KBM-7 (cell line): ENCODE measurements around the gene TLR2.

Source experiments
- DNase-seq: peaks from one replicate; pipeline ENCODE4 v3.0.0-alpha.2; 2015
- in situ Hi-C: fragments of 300-500 bp; cut with MboI; formaldehyde crosslinking; loops from 2 replicates; pipeline ENCODE4 v1.14.3; 2020; ENCODE audit warnings: low sequenced_read_pairs, low pct_unique_long_range_greater_than_20kb, mixed read lengths

The TLR2 gene

GRCh38 chr4:153684182-153684970 is at the start of gene TLR2:
Gene TLR2 (plus strand): TSS chr4:153684280. CDS start chr4:153702908, 18,628 bp downstream.
- in situ Hi-C loops: no loop called here
- peak; percentile 79 for DNase-seq

- peak; percentile 45 for DNase-seq
- in situ Hi-C loops: no loop called here
These were observed 49.2 kb upstream of the TLR2 start for GRCh38 chr4:153634738-153635353.

- in situ Hi-C loops: no loop called here
- DNase-seq: no peak
These were observed 48.2 kb upstream of the TLR2 start for GRCh38 chr4:153635846-153636245.

GRCh38 chr4:153637201-153637600 is 46.9 kb upstream of the TLR2 start:
- in situ Hi-C loops: no loop called here
- DNase-seq: no peak

- in situ Hi-C loops: no loop called here
- DNase-seq: no peak
These were observed 46.1 kb upstream of the TLR2 start for GRCh38 chr4:153638011-153638410.

- DNase-seq: no peak
- in situ Hi-C loops: no loop called here
These were observed 45.1 kb upstream of the TLR2 start for GRCh38 chr4:153638999-153639398.

- DNase-seq: no peak
- in situ Hi-C loops: no loop called here
These were observed 44.0 kb upstream of the TLR2 start for GRCh38 chr4:153639833-153640802.

- in situ Hi-C loops: no loop called here
- no peak for DNase-seq
These were observed 42.5 kb upstream of the TLR2 start for GRCh38 chr4:153641532-153641931.

- in situ Hi-C loops: no loop called here
These were observed 40.4 kb upstream of the TLR2 start for GRCh38 chr4:153643406-153644383.

GRCh38 chr4:153645183-153645582 is 38.9 kb upstream of the TLR2 start:
- in situ Hi-C loops: no loop called here
- peak; percentile 60 for DNase-seq

More at GRCh38 chr4:153643406-153644383, 40.4 kb upstream of the TLR2 start:
- DNase-seq: peak; percentile 70

- no peak for DNase-seq
- in situ Hi-C loops: no loop called here
These were observed 37.8 kb upstream of the TLR2 start for GRCh38 chr4:153646261-153646660.

GRCh38 chr4:153646978-153647377 is 37.1 kb upstream of the TLR2 start:
- no peak for DNase-seq
- in situ Hi-C loops: no loop called here

- DNase-seq: no peak
- in situ Hi-C loops: no loop called here
These were observed 36.1 kb upstream of the TLR2 start for GRCh38 chr4:153647975-153648374.

- peak; percentile 44 for DNase-seq
- in situ Hi-C loops: no loop called here
These were observed 34.5 kb upstream of the TLR2 start for GRCh38 chr4:153649572-153649991.

- in situ Hi-C loops: no loop called here
- no peak for DNase-seq
These were observed 33.0 kb upstream of the TLR2 start for GRCh38 chr4:153651116-153651515.

GRCh38 chr4:153651587-153651986 is 32.5 kb upstream of the TLR2 start:
- in situ Hi-C loops: no loop called here

GRCh38 chr4:153652051-153652784 is 31.9 kb upstream of the TLR2 start:
- DNase-seq: no peak
- in situ Hi-C loops: no loop called here

More at GRCh38 chr4:153651587-153651986, 32.5 kb upstream of the TLR2 start:
- peak; percentile 86 for DNase-seq
